ENCODE data around the gene VASN. TPM values are rescaled to one million over a fixed set of nuclear protein-coding genes. Genes with fewer than 3 reads are reported as not detected.

VASN gene
- total RNA-seq, 1 donor from 2014 or later, result 4.0 TPM

GRCh38 chr16:4403133-4403949 is 31.7 kb downstream of the VASN start:
- Mint-ChIP-seq H3K27me3 (no peaks in the 10 kb centered on the region), H3K4me3 (ENCODE audit: low read depth) (no peak overlapping the region), H3K36me3 (ENCODE audit: insufficient read depth) (peaks cover 6% of the 10 kb centered on the region), H3K9me3 (ENCODE audit: low read depth) (no peaks in the 10 kb centered on the region), H3K27ac (no peak overlapping the region), H3K4me1 (ENCODE audit: low read depth) (no peaks in the 10 kb centered on the region)
- TF ChIP-seq, protein P1, sequence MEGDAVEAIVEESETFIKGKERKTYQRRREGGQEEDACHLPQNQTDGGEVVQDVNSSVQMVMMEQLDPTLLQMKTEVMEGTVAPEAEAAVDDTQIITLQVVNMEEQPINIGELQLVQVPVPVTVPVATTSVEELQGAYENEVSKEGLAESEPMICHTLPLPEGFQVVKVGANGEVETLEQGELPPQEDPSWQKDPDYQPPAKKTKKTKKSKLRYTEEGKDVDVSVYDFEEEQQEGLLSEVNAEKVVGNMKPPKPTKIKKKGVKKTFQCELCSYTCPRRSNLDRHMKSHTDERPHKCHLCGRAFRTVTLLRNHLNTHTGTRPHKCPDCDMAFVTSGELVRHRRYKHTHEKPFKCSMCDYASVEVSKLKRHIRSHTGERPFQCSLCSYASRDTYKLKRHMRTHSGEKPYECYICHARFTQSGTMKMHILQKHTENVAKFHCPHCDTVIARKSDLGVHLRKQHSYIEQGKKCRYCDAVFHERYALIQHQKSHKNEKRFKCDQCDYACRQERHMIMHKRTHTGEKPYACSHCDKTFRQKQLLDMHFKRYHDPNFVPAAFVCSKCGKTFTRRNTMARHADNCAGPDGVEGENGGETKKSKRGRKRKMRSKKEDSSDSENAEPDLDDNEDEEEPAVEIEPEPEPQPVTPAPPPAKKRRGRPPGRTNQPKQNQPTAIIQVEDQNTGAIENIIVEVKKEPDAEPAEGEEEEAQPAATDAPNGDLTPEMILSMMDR (IDR thresholded peaks at IDR 0.05; ENCODE audit: unreplicated experiment), result no peak
- DNase-seq (ENCODE audit: low spot score, unreplicated experiment), result no peak

DNA sequence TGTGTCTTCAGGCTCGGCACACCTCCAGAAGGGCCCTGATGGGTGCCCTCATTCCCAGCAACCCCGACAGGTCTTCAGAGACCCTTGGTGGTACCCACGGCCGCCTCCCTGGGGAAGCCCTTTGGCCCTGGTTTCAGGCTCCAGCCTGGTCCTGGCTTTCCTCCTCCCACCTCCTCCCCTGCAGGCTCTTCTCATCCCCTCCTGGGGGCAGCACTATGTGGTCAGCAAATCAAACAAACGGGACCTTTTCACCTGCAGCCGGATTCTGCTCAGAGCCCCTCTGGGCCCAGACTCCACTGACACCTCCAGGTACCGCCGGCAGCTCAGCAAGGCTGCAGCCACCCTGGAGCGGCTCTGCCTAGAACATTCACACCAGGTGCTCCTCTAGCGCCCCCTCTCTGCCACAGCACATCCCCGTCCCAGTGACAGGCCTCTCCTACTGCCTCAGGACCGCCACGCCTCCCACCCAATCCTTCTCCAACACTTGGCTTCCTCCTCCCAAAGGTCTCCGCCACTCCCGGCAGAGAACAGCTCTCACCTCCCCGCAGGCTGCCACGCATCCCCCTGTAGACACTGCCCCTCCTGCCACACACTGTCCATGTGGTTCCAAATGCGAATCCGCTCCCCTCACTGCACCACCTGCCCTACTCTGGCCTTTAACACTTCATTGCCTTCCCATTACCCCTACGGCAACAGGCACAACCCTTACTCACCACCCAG is 32.8 kb downstream of the VASN start:
- H3K27ac Mint-ChIP-seq, result peak overlapping the region; percentile 22
- H3K4me1 Mint-ChIP-seq (ENCODE audit: low read depth), result no peaks in the 10 kb centered on the region
- no peak overlapping the region for H3K4me3 Mint-ChIP-seq (ENCODE audit: low read depth)
- no peaks in the 10 kb centered on the region for H3K27me3 Mint-ChIP-seq
- DNase-seq (ENCODE audit: low spot score, unreplicated experiment), result peak; percentile 43
- TF ChIP-seq, protein P1 (IDR thresholded peaks at IDR 0.05; ENCODE audit: unreplicated experiment), result peak; percentile 61
- H3K9me3 Mint-ChIP-seq (ENCODE audit: low read depth), result no peaks in the 10 kb centered on the region
- peaks cover 6% of the 10 kb centered on the region for H3K36me3 Mint-ChIP-seq (ENCODE audit: insufficient read depth)

DNA sequence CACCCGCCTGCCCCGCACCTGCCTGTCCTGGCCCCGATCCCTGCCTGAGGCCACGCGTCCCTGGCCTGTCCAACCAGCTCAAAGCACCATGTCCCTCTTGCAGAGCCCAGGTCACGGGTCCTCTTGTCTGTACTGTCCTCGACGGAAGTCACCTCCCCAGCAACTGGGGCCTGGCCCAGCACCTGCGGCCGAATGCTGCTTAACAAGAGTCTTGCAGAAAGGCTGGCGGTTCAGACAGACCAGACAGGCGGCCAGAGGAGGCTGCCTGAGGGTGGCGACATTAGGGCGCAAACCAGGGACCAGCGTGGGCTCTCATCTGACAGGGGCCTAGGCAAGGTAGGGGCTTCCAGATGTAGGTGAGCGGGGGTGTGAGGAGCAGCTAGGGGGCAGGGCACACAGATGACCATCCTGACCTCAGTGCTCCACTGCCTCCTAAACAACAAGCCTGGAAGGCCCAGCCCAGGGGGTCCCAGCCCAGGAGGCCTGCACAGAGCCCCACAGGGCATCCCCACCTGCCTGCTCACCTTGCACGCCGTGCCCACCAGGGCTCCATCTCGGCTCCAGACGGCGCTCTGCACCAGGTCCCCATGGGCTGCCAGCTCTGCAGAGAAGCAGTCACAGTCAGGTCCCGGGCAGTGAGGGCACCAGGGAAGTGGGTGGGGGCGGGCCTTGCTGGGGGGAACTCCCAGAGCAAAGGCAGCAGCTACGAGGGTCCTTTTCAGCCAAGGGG is 33.5 kb downstream of the VASN start:
- Mint-ChIP-seq H3K9me3 (ENCODE audit: low read depth) (no peaks in the 10 kb centered on the region), H3K4me1 (ENCODE audit: low read depth) (no peaks in the 10 kb centered on the region), H3K36me3 (ENCODE audit: insufficient read depth) (peaks cover 3% of the 10 kb centered on the region), H3K4me3 (ENCODE audit: low read depth) (no peak overlapping the region), H3K27ac (no peak overlapping the region), H3K27me3 (no peaks in the 10 kb centered on the region)
- DNase-seq (ENCODE audit: low spot score, unreplicated experiment), result no peak
- TF ChIP-seq, protein P1 (IDR thresholded peaks at IDR 0.05; ENCODE audit: unreplicated experiment), result no peak

DNA sequence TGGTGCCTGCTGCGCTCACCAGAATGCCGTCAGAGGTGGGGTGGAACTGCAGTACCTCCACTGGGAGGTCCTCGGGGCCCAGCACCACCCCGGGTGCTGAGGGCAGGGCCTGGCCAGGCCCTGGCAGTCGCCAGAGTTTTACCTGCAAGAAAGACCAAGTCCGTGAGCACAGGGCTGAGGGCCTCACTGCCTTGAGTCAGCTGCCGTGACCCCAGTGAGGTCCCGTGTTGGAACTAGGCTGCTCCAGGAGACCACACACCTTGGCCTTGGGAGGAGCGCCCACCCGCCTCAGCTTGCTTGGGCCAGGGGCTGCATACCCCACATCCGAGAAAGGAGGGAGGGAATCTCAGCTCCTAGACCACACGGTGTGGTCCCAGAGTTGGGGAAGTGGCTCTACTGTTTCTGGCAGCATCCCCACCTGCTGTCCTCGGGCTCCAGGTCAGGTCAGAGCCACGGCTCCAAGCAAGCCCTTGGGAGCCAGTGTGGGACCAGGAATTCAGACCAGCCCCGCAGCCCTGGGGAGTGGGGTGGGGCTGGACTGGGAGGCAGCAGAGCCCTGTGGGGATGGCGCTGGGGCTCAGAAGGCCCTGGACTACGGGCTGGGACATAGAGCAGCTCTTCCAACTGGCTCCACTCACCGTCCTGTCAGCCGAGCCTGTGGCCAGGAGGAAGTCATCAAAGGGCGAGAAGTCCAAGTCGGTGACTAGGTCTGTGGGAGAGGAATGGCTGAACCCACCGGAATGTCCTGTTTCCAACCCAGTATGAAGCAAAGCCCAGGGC is 36.1 kb downstream of the VASN start:
- H3K4me1 Mint-ChIP-seq (ENCODE audit: low read depth), result no peaks in the 10 kb centered on the region
- TF ChIP-seq, protein P1 (IDR thresholded peaks at IDR 0.05; ENCODE audit: unreplicated experiment), result no peak
- H3K36me3 Mint-ChIP-seq (ENCODE audit: insufficient read depth), result peaks cover 2% of the 10 kb centered on the region
- no peaks in the 10 kb centered on the region for H3K9me3 Mint-ChIP-seq (ENCODE audit: low read depth)
- no peak for DNase-seq (ENCODE audit: low spot score, unreplicated experiment)
- H3K27me3 Mint-ChIP-seq, result no peaks in the 10 kb centered on the region
- H3K4me3 Mint-ChIP-seq (ENCODE audit: low read depth), result no peak overlapping the region
- no peak overlapping the region for H3K27ac Mint-ChIP-seq

All from progenitor cell of endocrine pancreas (in vitro differentiated cells).